ENCODE measurements around the gene CD109.

CD109 gene

DNA sequence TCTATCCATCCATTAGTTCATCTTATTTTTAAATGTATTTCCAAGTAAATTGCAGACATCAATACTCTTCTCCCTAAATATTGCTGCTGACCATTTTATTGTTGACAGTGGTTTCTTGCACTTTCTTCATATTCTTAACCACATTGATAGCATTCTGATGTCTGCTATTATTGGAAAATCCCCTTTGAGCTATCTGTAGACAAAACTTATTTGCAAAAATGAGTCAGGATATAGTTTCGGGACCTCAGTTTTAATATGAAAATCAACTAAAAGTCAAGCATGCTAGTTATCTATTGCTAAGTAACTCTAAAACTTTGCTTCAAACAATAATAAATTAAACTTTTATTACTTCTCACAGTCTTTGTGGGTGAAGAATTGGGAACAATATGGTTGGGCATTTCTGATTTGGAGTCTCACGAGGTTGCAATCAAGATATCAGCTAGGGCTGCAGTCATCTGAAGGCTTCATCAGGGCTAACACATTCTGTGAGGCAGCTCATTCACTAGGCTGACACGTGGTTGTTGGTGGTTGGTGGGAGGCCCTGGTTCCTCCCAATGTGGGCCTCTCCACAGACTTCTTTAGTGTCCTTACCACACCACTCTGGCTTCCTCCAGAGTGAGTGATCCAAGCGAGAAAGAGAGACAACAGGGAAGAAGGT lies 32.7 kb downstream of the CD109 start:
- H3K4me3 ChIP-seq (ENCODE audit: low read depth, low read length), result no peak overlapping the region
- DNase-seq (ENCODE audit: low read depth), result no peak
- TF ChIP-seq, protein P1, sequence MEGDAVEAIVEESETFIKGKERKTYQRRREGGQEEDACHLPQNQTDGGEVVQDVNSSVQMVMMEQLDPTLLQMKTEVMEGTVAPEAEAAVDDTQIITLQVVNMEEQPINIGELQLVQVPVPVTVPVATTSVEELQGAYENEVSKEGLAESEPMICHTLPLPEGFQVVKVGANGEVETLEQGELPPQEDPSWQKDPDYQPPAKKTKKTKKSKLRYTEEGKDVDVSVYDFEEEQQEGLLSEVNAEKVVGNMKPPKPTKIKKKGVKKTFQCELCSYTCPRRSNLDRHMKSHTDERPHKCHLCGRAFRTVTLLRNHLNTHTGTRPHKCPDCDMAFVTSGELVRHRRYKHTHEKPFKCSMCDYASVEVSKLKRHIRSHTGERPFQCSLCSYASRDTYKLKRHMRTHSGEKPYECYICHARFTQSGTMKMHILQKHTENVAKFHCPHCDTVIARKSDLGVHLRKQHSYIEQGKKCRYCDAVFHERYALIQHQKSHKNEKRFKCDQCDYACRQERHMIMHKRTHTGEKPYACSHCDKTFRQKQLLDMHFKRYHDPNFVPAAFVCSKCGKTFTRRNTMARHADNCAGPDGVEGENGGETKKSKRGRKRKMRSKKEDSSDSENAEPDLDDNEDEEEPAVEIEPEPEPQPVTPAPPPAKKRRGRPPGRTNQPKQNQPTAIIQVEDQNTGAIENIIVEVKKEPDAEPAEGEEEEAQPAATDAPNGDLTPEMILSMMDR (IDR thresholded peaks at IDR 0.05; ENCODE audit: control insufficient read depth, extremely low read depth, insufficient read depth), result no peak

DNA sequence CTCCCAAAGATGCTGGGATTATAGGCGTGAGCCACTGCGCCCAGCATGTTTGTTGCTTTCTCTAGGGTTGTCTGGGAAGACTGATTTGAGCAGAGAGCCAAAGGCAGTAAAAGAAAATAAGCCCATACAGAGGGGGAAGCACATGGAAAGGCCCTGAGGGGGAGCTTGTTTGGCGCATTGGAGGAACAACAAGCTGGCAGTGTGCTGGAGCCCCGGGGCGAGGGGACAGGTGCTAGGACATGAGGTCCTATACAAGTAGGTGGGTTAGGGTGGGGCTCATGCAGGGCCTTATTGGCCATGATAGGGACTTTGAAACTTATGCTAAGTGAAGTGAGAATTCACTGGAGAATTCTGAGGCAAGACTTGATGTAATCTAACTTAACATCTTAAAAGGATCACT lies 35.3 kb downstream of the CD109 start:
- no peak for DNase-seq (ENCODE audit: low read depth)
- H3K4me3 ChIP-seq (ENCODE audit: low read depth, low read length), result no peak overlapping the region
- TF ChIP-seq, protein P1 (IDR thresholded peaks at IDR 0.05; ENCODE audit: control insufficient read depth, extremely low read depth, insufficient read depth), result no peak

DNA sequence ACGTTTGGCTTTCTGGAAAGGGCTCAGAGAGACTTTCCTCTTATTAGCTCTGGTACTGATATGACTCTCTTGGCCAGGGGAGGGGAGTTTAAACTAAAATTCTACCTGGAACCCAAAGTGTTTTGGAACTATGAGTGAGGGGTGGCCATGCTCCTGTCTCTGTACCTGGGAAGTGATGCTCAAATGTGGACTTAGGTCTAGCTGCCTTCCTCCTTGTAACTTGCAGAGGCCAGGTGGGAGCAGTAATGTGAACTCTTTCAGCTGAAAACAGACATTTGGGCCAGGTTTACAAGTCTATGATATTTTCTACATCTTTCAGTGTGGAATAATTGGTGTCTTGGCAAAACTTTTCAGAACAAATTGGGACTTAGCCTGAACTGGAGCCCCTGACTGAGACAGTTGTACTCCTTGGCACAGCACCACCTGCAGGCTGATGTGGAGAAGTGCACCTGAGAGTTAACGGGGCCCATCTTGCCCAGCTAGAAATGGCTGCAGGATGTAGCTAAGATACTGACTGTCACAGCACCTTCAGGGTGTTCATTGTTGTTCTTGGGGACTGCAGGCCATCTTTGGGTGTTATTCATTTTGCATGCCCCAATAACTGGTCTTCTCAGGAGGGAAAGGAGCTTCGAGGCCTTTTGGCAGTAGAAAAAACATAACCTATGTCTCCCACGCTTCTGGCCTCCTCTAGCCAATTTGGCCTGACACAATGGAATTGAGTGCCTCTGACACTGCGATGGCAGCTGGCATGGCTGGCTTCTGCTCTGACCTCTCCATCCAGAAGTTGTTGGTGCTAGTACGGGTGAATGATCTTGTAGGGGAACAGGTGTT lies 37.1 kb downstream of the CD109 start:
- no peak overlapping the region for H3K4me3 ChIP-seq (ENCODE audit: low read depth, low read length)
- peak; percentile 27 for DNase-seq (ENCODE audit: low read depth)
- TF ChIP-seq, protein P1 (IDR thresholded peaks at IDR 0.05; ENCODE audit: control insufficient read depth, extremely low read depth, insufficient read depth), result peak; percentile 90

DNA sequence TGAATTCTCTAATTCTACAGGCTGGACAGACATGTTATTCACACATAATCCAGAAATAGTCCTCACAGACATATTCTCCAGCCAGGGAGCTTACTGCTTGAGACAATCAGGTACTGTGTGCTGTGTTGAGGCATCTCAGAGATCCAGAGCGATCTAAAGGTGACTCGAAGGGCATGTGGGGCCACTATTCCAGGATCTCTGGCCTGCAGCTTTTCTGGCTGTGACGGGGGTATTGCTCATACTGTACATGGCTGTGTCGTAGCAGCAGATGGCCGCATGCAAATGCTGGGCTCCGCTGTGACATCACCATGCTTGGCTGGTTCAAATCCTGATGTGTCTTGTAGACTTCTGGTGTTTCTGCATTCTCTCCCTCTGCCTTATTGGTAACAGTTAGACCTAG lies 37.8 kb downstream of the CD109 start:
- H3K4me3 ChIP-seq (ENCODE audit: low read depth, low read length), result no peak overlapping the region
- TF ChIP-seq, protein P1 (IDR thresholded peaks at IDR 0.05; ENCODE audit: control insufficient read depth, extremely low read depth, insufficient read depth), result no peak
- no peak for DNase-seq (ENCODE audit: low read depth)

GRCh38 chr6:73734832-73735453 lies 38.9 kb downstream of the CD109 start:
- no peak overlapping the region for H3K4me3 ChIP-seq (ENCODE audit: low read depth, low read length)
- no peak for DNase-seq (ENCODE audit: low read depth)
- TF ChIP-seq, protein P1 (IDR thresholded peaks at IDR 0.05; ENCODE audit: control insufficient read depth, extremely low read depth, insufficient read depth), result no peak

DNA sequence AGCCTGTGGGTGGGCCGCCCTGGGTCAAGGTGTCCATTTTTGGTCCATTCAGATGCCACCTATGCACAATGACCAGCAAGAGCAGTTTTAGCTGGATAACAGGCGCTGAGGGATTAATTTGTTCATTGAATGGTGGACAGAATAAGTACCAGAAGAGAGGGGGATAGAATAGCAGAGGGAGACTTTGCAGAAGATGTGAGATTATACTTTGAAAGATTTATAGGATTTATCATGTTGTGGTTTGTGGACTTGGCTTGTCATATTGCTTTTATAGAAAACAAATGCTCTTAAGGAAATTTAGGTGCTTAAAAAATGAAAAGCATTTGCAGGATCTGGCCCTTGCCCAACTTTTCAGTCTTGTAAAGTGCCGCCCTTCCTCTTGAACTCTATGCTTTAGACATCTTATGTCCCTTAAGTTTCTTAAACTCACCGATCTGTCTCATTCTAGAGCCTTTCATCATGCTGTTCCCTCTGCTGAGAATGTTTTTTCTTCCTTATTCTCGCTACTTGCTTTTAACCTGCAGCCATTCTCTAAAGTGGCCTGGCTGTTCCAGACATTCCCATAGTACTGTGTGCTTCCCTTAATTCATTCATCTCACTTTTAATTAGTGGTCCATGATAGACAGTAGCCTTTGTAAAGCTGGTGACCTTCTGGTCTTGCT lies 42.5 kb downstream of the CD109 start:
- TF ChIP-seq, protein P1 (IDR thresholded peaks at IDR 0.05; ENCODE audit: control insufficient read depth, extremely low read depth, insufficient read depth), result no peak
- DNase-seq (ENCODE audit: low read depth), result no peak
- no peak overlapping the region for H3K4me3 ChIP-seq (ENCODE audit: low read depth, low read length)
